ENCODE measurements around the gene PRSS57.
"Not testable (repeated sequence)": the region's sequence is repeated elsewhere in the genome, so short reads cannot be mapped to it uniquely, and the experiment has no call there.

The PRSS57 gene

DNA sequence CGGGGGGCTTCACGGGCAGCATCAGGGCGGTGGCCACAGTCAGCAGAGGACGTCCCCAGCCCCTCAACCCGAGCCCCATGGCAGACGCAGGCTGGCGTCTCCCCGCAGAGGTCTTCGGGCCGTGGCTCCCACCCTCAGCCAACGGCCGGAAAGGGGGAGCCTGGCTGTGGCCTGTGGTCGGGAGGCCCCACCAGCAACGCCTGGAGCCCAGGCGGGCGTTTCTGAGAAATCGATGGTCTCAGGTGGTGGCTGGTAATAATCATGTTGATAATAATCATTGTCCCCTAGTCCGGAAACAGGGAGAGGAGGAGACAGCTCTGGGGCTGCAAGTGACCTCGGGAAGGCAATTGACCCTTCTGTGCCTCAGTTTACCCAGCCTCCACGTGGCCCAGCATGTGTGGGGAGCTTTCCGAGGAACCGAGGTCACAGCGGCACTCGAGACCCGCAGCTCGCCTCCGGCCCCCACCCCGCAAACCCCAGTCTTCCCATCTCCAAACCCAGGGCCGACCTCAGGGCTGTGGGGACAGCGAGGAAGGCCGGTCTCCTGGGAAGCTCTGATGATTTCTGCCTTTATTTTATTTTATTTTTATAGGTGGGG is at the start of gene PRSS57:
TSS of gene PRSS57 (minus strand) at position 101 of the 598 bp plus-strand sequence. CDS start at position 79, 22 bp downstream.
- DNase-seq = no peak

DNA sequence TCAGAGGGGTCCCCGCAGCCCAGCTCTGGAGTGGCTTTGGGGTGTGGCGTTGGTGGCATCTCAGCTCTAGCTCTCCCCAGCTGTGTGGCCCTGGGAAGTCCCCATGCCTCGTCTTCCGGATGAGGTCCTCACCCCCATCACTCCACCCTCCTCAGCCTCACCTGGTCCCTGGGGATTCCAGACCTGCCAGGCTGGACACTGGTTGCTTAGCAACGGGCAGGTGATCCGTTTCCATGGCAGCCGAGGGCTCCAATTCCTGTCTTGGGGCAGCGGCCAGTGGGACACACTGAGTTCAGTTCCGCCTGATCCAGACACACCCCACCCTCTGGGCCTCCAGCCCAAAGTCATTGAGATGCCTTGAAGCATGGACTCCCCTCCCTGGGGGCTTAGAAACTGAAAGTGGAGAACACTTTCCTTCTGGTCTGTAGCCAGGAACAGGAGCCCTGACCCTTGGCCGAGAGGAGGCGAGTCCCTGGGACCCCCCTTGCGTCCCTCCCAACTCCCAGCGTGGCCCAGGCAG is 48.0 kb upstream of the PRSS57 start:
- peak; percentile 68 for DNase-seq

DNA sequence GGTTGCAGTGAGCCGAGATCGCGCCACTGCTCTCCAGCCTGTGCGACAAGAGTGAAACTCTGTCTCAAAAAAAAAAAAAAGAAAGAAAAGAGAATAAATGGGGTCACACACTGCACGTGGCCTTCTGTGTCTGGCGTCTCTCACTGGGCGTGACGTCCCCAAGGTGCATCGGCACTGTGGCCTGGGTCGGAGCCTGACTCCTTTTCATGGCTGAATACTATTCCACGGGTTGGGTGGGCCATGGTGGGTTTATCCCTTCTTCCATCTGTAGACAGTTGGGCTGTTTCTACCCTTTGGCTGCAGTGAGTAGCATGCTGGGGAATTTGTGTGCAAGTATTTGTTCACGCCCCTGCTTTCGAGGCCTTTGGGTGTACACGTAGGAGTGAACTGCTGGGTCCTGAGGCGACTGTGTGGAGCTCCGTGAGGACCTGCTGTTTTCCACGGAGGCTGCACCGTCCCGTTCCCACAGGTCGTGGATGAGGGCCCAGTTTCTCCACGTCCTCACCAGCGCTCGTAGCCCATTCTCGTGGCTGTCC is 47.4 kb upstream of the PRSS57 start:
- DNase-seq = no peak

- no peak for DNase-seq
Observed at GRCh38 chr19:741506-742131, 46.4 kb upstream of the PRSS57 start.

DNA sequence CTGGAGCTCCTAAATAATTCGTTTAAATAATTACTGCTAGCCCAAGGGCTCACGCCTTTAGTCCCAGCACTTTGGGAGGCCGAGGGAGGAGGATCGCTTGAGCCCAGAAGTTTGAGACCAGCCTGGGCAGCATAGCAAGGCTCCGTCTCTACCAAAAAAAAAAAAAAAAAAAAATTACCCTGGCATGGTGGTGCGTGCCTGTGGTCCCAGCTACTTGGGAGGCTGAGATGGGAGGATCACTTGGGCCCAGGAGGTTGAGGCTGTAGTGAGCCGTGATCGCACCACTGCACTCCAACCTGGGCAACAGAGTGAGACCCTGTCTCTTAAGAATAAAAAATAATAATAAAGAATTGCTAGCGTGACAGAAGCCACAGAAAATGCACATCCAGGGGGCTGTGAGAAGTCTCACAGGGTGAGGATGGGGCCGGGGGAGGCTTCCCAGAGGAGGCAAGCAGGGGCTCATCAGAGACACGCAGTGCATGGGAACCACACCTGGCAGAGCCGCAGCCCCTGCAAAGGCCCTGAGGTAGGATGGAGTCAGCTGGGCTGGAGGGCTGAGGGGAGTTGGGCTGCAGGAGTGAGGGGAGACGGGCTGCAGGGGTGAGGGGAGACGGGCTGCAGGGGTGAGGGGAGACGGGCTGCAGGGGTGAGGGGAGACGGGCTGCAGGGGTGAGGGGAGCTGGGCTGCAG is 45.7 kb upstream of the PRSS57 start:
- not testable (repeated sequence) for DNase-seq

DNA sequence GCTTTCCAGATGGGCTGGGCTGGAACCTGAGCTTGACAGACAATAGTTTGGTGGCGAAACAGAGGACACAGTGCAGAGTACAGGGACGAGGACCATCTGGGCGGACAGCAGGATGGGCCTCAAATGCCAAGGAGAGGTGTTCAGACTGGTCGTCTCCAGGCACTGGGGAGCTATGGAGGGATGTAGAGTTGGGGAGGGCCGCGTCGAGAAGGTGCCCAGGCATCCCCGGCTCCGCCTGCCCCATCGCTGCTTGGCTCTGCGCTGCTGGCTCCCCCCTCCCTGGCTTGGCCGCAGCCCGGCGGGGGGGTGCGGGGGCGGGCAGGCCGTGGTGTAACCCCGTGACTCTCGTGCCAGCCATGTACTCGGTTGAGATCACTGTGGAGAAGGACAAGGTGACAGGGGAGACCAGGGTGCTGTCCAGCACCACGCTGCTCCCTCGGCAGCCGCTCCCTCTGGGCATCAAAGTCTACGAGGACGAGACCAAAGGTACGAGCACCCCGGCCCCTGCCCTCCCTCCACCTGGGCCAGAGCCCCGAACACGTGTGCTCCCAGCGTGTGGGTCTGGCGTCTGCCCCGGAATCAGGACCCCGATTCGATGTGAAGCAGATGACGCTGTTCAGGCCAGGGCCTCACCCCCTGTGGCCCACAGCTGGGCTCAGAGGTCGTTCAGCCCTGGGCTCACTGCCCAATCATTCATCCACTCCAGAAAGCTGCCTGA is 44.9 kb upstream of the PRSS57 start:
- no peak for DNase-seq

DNA sequence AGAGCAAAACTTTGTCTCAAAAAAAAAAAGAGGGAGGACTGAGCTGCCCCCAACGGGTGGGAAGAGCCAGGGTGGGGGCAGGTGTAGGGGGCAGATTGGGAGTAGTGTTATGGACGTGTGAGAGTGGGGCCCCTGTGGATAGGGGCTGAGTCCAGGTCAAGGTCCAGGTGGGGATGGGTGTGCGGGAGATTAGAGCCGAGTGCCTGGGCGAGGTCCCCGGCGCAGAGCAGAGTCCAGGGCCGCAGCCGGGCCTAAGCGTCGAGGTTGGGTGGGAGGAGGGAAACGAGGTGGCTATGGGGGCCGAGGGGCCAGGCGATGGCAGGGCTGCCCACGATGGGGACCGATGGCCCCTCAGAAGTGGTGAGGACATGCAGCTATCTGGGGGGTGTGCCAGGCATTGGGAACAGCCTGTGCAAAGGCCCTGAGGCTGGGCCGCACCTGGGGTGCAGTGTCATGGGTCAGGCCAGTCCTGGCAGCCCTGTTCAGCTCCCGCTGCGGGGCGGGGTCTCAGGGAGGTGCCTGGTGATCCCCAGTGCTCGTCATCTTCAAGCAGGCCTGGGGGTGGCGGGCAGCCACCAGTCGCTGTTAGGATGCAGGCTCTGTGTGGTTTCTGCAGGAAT is 43.4 kb upstream of the PRSS57 start:
- no peak for DNase-seq

GRCh38 chr19:737591-738093 is 42.4 kb upstream of the PRSS57 start:
- no peak for DNase-seq

DNA sequence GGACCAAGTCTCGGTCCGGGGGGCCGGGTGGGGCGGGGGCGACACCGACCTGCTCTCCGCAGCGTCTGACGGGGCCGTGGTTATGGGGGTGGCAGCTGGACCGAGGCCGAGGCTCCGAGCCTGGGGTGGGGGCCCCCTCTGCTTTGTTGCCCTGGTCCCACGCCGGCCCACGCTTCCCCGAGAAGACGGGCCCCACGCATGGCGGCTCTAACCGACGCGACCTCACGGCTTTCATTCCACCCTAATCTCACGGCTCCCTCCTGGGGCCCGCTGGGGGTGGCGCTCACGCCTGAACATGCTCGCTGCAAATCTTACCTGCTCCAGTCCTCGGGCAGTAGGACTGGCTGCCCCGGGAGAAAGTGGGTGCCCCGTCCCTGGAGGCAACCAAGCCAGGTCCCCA is 40.9 kb upstream of the PRSS57 start:
- DNase-seq = no peak

GRCh38 chr19:734716-735115 is 39.5 kb upstream of the PRSS57 start:
- DNase-seq = no peak

- DNase-seq = no peak
Observed at GRCh38 chr19:732148-733069, 37.2 kb upstream of the PRSS57 start.

DNA sequence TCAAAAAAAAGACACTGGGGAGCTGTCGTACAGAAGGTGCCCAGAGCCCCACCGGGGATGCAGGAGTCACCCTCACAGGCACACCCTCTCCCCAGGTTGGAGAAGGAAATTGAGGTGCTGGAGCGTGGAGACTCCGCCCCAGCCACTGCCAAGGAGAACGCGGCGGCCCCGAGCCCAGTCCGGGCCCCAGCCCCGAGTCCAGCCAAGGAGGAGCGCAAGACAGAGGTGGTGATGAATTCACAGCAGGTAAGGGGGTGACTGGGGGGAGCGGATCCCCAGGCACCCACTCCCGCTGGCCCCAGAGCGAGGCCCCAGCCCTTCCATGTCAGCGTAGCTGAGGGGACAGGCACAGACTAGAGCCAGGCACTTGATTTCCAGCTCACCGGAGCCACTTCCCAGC is 35.7 kb upstream of the PRSS57 start:
- no peak for DNase-seq

- no peak for DNase-seq
Observed at GRCh38 chr19:729965-730668, 34.9 kb upstream of the PRSS57 start.

- not testable (repeated sequence) for DNase-seq
Observed at GRCh38 chr19:729564-729963, 34.3 kb upstream of the PRSS57 start.

- no peak for DNase-seq
Observed at GRCh38 chr19:728011-728410, 32.8 kb upstream of the PRSS57 start.

- no peak for DNase-seq
Observed at GRCh38 chr19:726993-727956, 32.0 kb upstream of the PRSS57 start.

- DNase-seq = no peak
Observed at GRCh38 chr19:725461-726089, 30.3 kb upstream of the PRSS57 start.

- DNase-seq = no peak
Observed at GRCh38 chr19:723714-724113, 28.5 kb upstream of the PRSS57 start.

GRCh38 chr19:723247-723646 is 28.0 kb upstream of the PRSS57 start:
- no peak for DNase-seq
